Tibial nerve (tissue), 4 donors: Measurements from ENCODE around the gene DNAJC4. TPM values are rescaled to one million over a fixed set of nuclear protein-coding genes. Genes with fewer than 3 reads are reported as not detected.

Source experiments
- DNase-seq, 2 donors: peaks; one replicate each; pipeline ENCODE4 v3.0.0-alpha.2; 2019; ENCODE audit warnings: low spot score in 2 of 2
- H3K27ac ChIP-seq, 4 donors: fragments of 200-600 bp; sonication (generic) in 3 of 4; one replicate each; pipeline ENCODE4 v1.5.1; 2017 to 2019; ENCODE audit warnings: mild to moderate bottlenecking in 1 of 4
- H3K27me3 ChIP-seq, 2 donors: fragments of 200-600 bp; sonication (generic) in 1 of 2; one replicate each; pipeline versions ENCODE4 v1.5.1 to v1.6.0; 2017 to 2019
- H3K36me3 ChIP-seq, 3 donors: fragments of 200-600 bp; sonication (generic); one replicate each; pipeline ENCODE4 v1.5.1; 2018 to 2019
- H3K4me1 ChIP-seq, 4 donors: fragments of 200-600 bp; sonication (generic) in 3 of 4; one replicate each; pipeline ENCODE4 v1.5.1; 2017 to 2019
- H3K4me3 ChIP-seq, 4 donors: fragments of 200-600 bp; sonication (generic) in 3 of 4; one replicate each; pipeline ENCODE4 v1.5.1; 2017 to 2019; ENCODE audit warnings: mild to moderate bottlenecking in 1 of 4, moderate library complexity in 1 of 4
- H3K9me3 ChIP-seq, 4 donors: fragments of 200-600 bp; sonication (generic) in 3 of 4; one replicate each; pipeline ENCODE4 v1.5.1; 2017 to 2019
- CTCF ChIP-seq, 5 experiments: fragments of 200-600 bp in 3 of 5; fragments of 450-650 bp in 2 of 5; sonication (generic) in 3 of 5; IDR thresholded peaks; one replicate each; pipeline ENCODE4 v1.5.1; 2016 to 2019; ENCODE audit warnings: antibody characterized with exemption in 5 of 5, mild to moderate bottlenecking in 3 of 5, moderate library complexity in 2 of 5
- EP300 ChIP-seq, 2 donors: sonication (generic); formaldehyde crosslinking; IDR thresholded peaks; one replicate each; pipeline ENCODE4 v1.6.1; 2017; ENCODE audit warnings: antibody characterized with exemption in 2 of 2, mild to moderate bottlenecking in 1 of 2
- POLR2A ChIP-seq, 2 donors: fragments of 450-650 bp; IDR thresholded peaks; one replicate each; pipeline ENCODE4 v1.6.1; 2017; ENCODE audit warnings: antibody characterized with exemption in 2 of 2, mild to moderate bottlenecking in 2 of 2, moderate library complexity in 2 of 2
- WGBS, 2 donors: methylation state at CpG; one replicate each; pipeline ENCODE4 v1.1.5; 2018; 5-methylcytosine and 5-hydroxymethylcytosine counted together
- total RNA-seq, 4 donors: library from RNA; depleted of rRNA; stranded (reverse); fragments of >200 nt; gene quantifications; one replicate each; pipeline ENCODE4 v1.1.0, GENCODE V29; 2016

Gene DNAJC4
- total RNA-seq, 4 donors from 2014 or later = 20.1 to 42.0 (median 25.8) TPM

- Histone ChIP-seq H3K9me3 (no peaks in the 10 kb centered on the region), H3K27me3 (no peaks in the 10 kb centered on the region), H3K4me3 (peak overlapping the region in 3 of 4 donors; percentile 13 to 54 (median 48)), H3K36me3 (peaks cover 0 to 66% (median 3%) of the 10 kb centered on the region in 3 donors), H3K4me1 (peaks cover 0 to 26% (median 10%) of the 10 kb centered on the region in 4 donors), H3K27ac (peak overlapping the region; percentile 17 to 85 (median 74))
- DNase-seq = no peak
- TF ChIP-seq POLR2A (IDR thresholded peaks at IDR 0.05) (no peak), EP300 (IDR thresholded peaks at IDR 0.05) (no peak), CTCF (IDR thresholded peaks at IDR 0.05) (no peak)
- 71 to 75% methylated on average over 15 to 23 of the region's 23 CpGs for WGBS, 2 donors
Observed at GRCh38 chr11:64208086-64208795, 22.1 kb upstream of the DNAJC4 start.

- peak overlapping the region in 1 of 4 donors; percentile 70 for H3K27ac ChIP-seq
- H3K4me1 ChIP-seq = peaks cover 0 to 24% (median 10%) of the 10 kb centered on the region in 4 donors
- WGBS, 2 donors = 74 to 82% methylated on average over 18 of the region's 18 CpGs
- no peak overlapping the region for H3K4me3 ChIP-seq
- no peak for DNase-seq
- TF ChIP-seq CTCF (IDR thresholded peaks at IDR 0.05) (no peak), POLR2A (IDR thresholded peaks at IDR 0.05) (no peak), EP300 (IDR thresholded peaks at IDR 0.05) (no peak)
- no peaks in the 10 kb centered on the region for H3K27me3 ChIP-seq
- H3K36me3 ChIP-seq = peaks cover 0 to 58% (median 0%) of the 10 kb centered on the region in 3 donors
- no peaks in the 10 kb centered on the region for H3K9me3 ChIP-seq
Observed at GRCh38 chr11:64208796-64209562, 21.4 kb upstream of the DNAJC4 start.

GRCh38 chr11:64209563-64209843 is 20.8 kb upstream of the DNAJC4 start:
- TF ChIP-seq POLR2A (IDR thresholded peaks at IDR 0.05) (no peak), EP300 (IDR thresholded peaks at IDR 0.05) (no peak), CTCF (IDR thresholded peaks at IDR 0.05) (no peak)
- H3K4me3 ChIP-seq = no peak overlapping the region
- 82 to 87% methylated on average over 8 of the region's 8 CpGs for WGBS, 2 donors

GRCh38 chr11:64210301-64211020 is 19.9 kb upstream of the DNAJC4 start:
- Histone ChIP-seq H3K36me3 (peaks cover 0 to 47% (median 0%) of the 10 kb centered on the region in 3 donors), H3K27me3 (no peaks in the 10 kb centered on the region), H3K9me3 (no peaks in the 10 kb centered on the region), H3K4me3 (no peak overlapping the region), H3K27ac (no peak overlapping the region), H3K4me1 (peaks cover 0 to 14% (median 7%) of the 10 kb centered on the region in 4 donors)
- no peak for TF ChIP-seq POLR2A (IDR thresholded peaks at IDR 0.05)
- no peak for TF ChIP-seq EP300 (IDR thresholded peaks at IDR 0.05)
- no peak for TF ChIP-seq CTCF (IDR thresholded peaks at IDR 0.05)
- 85 to 90% methylated on average over 24 of the region's 24 CpGs for WGBS, 2 donors
- DNase-seq = no peak

More at GRCh38 chr11:64209563-64209843, 20.8 kb upstream of the DNAJC4 start:
- Histone ChIP-seq H3K27ac (no peak overlapping the region), H3K4me1 (peaks cover 0 to 19% (median 7%) of the 10 kb centered on the region in 4 donors), H3K36me3 (peaks cover 0 to 53% (median 0%) of the 10 kb centered on the region in 3 donors), H3K9me3 (no peaks in the 10 kb centered on the region), H3K27me3 (no peaks in the 10 kb centered on the region)
- no peak for DNase-seq
